Tibial nerve (tissue), 4 donors: ENCODE data around the gene ZCCHC24.

Source experiments
- EP300 ChIP-seq, 2 donors: sonication (generic); formaldehyde crosslinking; IDR thresholded peaks; one replicate each; pipeline ENCODE4 v1.6.1; 2017; ENCODE audit warnings: antibody characterized with exemption in 2 of 2, mild to moderate bottlenecking in 1 of 2
- POLR2A ChIP-seq, 2 donors: fragments of 450-650 bp; IDR thresholded peaks; one replicate each; pipeline ENCODE4 v1.6.1; 2017; ENCODE audit warnings: antibody characterized with exemption in 2 of 2, mild to moderate bottlenecking in 2 of 2, moderate library complexity in 2 of 2
- TF ChIP-seq, protein P1 (sequence below), 5 experiments: fragments of 200-600 bp in 3 of 5; fragments of 450-650 bp in 2 of 5; sonication (generic) in 3 of 5; IDR thresholded peaks; one replicate each; pipeline ENCODE4 v1.5.1; 2016 to 2019; ENCODE audit warnings: antibody characterized with exemption in 5 of 5, mild to moderate bottlenecking in 3 of 5, moderate library complexity in 2 of 5

DNA sequence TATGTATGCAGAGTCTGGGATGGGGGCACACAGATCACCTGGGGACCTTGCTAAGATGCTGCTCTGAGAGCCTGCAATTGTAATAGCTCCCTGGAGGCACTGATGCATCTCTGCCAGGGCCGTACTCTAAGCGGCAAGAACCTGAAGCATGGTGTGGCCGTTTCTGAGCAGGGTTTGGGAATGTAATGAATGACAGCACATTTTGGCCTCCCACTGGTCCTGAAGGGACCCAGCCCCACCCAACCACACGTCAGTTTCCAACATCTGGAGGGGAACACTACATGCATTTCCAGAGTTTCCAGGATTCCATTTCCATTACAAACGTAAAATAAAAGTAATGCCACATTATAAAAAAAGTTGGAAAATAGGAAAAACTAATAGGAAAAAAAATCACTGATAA is 14.0 kb downstream of the ZCCHC24 start:
- no peak for TF ChIP-seq POLR2A (IDR thresholded peaks at IDR 0.05)
- TF ChIP-seq, protein P1, sequence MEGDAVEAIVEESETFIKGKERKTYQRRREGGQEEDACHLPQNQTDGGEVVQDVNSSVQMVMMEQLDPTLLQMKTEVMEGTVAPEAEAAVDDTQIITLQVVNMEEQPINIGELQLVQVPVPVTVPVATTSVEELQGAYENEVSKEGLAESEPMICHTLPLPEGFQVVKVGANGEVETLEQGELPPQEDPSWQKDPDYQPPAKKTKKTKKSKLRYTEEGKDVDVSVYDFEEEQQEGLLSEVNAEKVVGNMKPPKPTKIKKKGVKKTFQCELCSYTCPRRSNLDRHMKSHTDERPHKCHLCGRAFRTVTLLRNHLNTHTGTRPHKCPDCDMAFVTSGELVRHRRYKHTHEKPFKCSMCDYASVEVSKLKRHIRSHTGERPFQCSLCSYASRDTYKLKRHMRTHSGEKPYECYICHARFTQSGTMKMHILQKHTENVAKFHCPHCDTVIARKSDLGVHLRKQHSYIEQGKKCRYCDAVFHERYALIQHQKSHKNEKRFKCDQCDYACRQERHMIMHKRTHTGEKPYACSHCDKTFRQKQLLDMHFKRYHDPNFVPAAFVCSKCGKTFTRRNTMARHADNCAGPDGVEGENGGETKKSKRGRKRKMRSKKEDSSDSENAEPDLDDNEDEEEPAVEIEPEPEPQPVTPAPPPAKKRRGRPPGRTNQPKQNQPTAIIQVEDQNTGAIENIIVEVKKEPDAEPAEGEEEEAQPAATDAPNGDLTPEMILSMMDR (IDR thresholded peaks at IDR 0.05) = no peak
- TF ChIP-seq EP300 (IDR thresholded peaks at IDR 0.05) = no peak
